ENCODE measurements around the gene TET3. TPM values are rescaled to one million over a fixed set of nuclear protein-coding genes. Genes with fewer than 3 reads are reported as not detected.
"Not testable (repeated sequence)": the region's sequence is repeated elsewhere in the genome, so short reads cannot be mapped to it uniquely, and the experiment has no call there.

The TET3 gene
- total RNA-seq (2014; rRNA removed; shearing (Covaris generic)): 2.6 and 2.7 TPM in 2 replicates
- polyA plus RNA-seq (2015; cell fraction: cytosol; rRNA removed): 2.9 and 4.5 TPM in 2 replicates
- 15.8 and 16.4 TPM in 2 replicates for polyA plus RNA-seq (2015; cell fraction: nucleus; rRNA removed)

GRCh38 chr2:73984203-73984921 is at the start of gene TET3:
Gene TET3 (plus strand): TSS chr2:73984910. CDS start chr2:73986404, 1,494 bp downstream.
- in situ Hi-C loops (cut with HindIII; ENCODE audit: low pct_unique_long_range_greater_than_20kb, low sequenced_read_pairs): no loop called here
- DNase-seq (ENCODE audit: low read depth, low spot score): no peak

GRCh38 chr2:73935641-73936040 is 49.1 kb upstream of the TET3 start:
- DNase-seq (ENCODE audit: low read depth, low spot score): no peak
- in situ Hi-C loops (cut with HindIII; ENCODE audit: low pct_unique_long_range_greater_than_20kb, low sequenced_read_pairs): no loop called here

DNA sequence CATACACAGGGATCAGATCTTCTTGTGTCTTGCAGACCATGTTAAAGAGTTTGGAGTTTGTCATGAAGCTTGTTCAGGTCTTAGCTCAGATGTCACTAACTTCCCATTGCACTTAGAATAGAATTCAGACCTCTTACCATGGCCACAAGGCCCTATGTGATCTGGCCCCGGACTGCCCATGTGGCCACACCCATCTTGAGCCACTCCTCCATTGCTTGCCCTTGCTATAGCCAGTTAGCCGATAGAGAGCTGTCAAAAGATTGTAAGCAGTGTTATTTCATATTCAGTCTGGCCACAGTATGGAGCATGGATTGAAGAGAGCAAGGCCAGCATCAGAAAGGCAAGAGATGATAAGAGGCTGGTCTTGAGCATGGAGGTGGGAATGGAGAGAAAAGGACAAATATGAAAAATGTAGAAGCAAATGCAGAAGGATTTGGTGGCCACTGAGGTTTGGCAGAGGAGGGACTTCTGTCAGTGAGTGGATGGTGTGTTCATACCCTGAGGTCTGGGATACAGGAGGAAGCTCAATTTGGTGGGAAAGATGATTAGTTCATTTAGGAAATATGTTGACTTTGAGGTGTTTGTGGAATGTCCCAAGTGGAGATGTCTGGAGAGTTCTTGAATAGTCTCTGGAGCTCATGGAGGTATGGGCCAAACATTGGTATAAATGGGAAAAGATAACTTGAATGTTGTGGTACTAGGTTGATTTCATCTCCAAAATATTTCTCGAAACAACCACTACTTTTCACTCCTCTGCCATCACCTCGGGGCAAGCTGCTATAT is 47.4 kb upstream of the TET3 start:
- peak; percentile 27 for DNase-seq (ENCODE audit: low read depth, low spot score)
- in situ Hi-C loops (cut with HindIII; ENCODE audit: low pct_unique_long_range_greater_than_20kb, low sequenced_read_pairs): no loop called here

DNA sequence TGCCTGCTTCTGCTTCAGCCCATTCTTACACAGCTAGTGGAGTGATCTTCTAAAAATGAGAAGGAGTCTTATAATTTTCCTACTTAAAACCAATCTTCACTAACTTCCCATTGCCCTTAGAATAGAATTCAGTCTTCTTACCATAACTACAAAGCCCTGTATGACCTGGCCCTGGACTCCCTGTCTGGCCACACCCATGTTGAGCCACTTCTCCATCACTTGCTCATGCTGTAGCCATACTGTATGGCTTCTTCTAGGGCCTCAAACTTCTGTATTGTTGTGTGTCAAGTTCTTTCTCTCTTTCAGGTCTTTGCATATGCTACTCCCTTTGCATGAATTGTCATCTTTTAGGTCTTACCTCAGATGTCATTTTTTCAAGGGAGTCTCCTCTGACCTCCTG is 46.8 kb upstream of the TET3 start:
- DNase-seq (ENCODE audit: low read depth, low spot score): no peak
- in situ Hi-C loops (cut with HindIII; ENCODE audit: low pct_unique_long_range_greater_than_20kb, low sequenced_read_pairs): no loop called here

GRCh38 chr2:73938718-73939352 is 45.9 kb upstream of the TET3 start:
- in situ Hi-C loops (cut with HindIII; ENCODE audit: low pct_unique_long_range_greater_than_20kb, low sequenced_read_pairs): no loop called here
- DNase-seq (ENCODE audit: low read depth, low spot score): no peak

DNA sequence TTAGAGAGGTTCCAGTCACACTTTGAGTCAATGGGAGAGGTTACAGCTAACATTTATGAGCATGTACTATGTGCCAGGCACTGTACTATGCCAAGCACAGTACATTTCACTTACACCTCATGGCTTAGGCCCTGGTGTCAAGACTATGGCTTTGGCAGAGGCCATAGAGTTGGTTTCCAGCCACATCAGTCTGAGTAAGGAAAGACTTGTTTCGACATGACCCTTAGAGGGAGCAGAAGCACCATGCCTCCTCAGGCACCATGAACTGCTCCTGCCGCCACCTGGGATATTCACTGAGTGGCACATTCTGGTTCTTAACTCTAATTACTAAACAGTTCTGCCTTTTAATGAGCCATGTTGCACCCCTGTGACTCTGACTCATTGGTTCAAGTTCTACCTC is 45.3 kb upstream of the TET3 start:
- DNase-seq (ENCODE audit: low read depth, low spot score): peak; percentile 50
- in situ Hi-C loops (cut with HindIII; ENCODE audit: low pct_unique_long_range_greater_than_20kb, low sequenced_read_pairs): no loop called here

DNA sequence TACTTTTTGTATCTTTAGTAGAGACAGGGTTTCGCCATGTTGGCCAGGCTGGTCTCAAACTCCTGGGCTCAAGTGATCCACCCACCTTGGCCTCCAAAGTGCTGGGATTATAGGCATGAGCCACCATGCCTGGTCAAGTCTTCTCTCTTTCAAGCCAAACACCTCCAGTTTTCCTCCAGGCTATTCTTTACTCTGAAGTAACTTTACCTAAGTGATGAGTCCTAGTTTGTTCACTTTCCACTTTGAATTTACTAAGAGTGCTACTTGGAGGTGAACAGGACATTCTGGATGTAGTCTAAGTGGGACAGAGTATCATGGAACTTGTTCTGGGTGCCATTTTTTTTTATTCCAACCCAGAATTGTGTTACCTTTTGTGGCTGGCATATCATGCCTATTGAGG is 44.6 kb upstream of the TET3 start:
- DNase-seq (ENCODE audit: low read depth, low spot score); in situ Hi-C loops (cut with HindIII; ENCODE audit: low pct_unique_long_range_greater_than_20kb, low sequenced_read_pairs): not testable (repeated sequence)

GRCh38 chr2:73942664-73943063 is 42.0 kb upstream of the TET3 start:
- in situ Hi-C loops (cut with HindIII; ENCODE audit: low pct_unique_long_range_greater_than_20kb, low sequenced_read_pairs): no loop called here
- DNase-seq (ENCODE audit: low read depth, low spot score): no peak

DNA sequence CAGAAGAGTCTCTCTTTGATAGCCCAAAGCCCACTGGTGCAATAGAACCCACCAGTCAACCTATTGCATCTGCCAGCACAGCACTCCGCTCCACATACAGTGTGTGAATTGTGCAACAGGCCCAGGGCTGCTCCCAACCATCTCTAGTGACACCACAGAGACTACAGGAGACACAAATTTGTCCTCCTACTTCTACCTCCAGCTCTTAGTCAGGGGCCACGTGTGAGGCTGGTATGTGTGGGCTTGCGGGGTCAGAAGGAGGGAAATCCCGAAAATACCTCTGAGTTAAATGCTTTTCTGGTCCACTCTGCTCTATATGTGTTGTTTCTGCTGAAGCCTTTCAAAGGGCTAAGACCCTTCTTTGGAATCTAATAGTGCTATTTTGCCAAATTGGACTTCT is 40.0 kb upstream of the TET3 start:
- DNase-seq (ENCODE audit: low read depth, low spot score): no peak
- in situ Hi-C loops (cut with HindIII; ENCODE audit: low pct_unique_long_range_greater_than_20kb, low sequenced_read_pairs): no loop called here

GRCh38 chr2:73946215-73946614 is 38.5 kb upstream of the TET3 start:
- in situ Hi-C loops (cut with HindIII; ENCODE audit: low pct_unique_long_range_greater_than_20kb, low sequenced_read_pairs): no loop called here

DNA sequence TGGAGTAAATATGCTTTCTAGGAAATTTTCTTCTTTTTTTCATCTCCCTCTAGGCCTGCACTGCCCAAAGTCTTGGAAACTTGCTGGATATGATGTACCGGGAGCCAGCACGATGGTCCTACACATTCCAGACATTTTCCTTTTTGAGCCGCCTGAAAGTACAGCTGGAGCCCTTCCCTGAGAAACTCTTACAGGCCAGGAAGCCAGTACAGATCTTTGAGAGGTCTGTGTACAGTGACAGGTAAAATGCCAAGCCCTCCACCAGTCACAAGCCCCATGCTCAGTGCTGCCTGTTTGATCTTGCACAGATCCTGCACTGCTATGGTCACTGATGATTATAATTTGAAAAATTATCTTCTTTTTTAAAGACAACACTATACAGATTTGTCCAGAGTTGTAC is 38.0 kb upstream of the TET3 start:
- in situ Hi-C loops (cut with HindIII; ENCODE audit: low pct_unique_long_range_greater_than_20kb, low sequenced_read_pairs): no loop called here
- DNase-seq (ENCODE audit: low read depth, low spot score): no peak

More at GRCh38 chr2:73946215-73946614, 38.5 kb upstream of the TET3 start:
- DNase-seq (ENCODE audit: low read depth, low spot score): no peak

DNA sequence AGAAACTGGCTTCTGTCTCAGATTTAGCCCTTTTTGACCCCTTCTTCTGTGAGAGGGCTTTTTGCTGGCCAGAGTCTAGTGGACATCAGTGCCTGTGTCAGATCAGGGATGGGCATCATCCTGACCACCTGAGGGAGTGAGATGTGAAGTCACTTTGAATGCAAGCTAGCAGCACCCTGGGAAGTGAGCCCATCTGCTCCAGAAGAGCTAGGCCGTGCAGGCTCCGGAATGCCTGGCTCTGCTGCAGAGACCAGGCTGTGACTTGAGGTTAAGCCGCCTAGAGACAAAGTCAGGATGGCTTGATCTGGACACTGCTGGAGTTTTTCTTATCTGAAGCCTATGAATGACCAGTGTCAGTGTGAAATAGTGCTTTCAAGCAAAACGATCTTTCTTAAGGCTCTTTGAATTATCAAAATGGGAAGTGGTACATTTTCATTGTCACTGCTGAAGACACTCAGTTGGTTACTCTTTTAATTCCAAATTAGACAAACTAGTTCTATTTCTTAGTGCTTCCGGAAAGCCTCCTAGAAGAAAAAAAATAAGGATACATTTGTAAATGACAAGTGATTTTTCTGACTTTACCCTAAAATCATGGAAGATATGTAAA is 37.2 kb upstream of the TET3 start:
- no peak for DNase-seq (ENCODE audit: low read depth, low spot score)
- in situ Hi-C loops (cut with HindIII; ENCODE audit: low pct_unique_long_range_greater_than_20kb, low sequenced_read_pairs): no loop called here

GRCh38 chr2:73949802-73950201 is 34.9 kb upstream of the TET3 start:
- in situ Hi-C loops (cut with HindIII; ENCODE audit: low pct_unique_long_range_greater_than_20kb, low sequenced_read_pairs): no loop called here
- no peak for DNase-seq (ENCODE audit: low read depth, low spot score)

GRCh38 chr2:73952499-73953446 is 31.9 kb upstream of the TET3 start:
- in situ Hi-C loops (cut with HindIII; ENCODE audit: low pct_unique_long_range_greater_than_20kb, low sequenced_read_pairs): no loop called here
- peak; percentile 68 for DNase-seq (ENCODE audit: low read depth, low spot score)

DNA sequence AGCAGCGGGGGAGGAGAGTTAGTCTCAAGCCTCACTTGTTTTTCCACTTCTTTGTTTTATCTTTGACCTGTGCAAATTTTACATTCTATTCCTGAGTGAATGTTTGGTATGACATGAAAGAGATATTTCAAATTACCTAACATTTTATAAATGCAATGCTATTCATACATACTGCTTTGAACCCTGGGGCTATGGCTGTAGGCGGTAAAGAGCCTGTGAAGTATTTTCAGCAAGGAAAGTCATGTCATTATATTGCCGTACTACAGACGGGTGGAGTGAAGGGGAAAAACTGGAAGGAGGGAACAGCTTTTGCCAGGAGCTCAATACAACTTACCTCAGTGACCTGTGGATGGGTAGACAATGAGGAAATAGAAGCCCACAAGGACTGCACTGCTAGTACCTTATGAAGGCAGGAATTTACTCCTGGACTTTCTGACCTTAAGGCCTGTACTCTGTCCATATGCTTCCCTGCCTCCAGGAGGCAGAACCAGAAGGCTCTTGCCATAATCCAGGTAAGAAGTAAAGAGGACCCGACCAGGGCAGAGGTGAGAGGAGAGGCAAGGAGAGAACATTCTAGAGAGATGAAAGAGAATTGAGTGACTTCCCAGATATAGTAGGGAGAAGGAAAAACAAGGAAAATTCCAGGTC is 28.4 kb upstream of the TET3 start:
- in situ Hi-C loops (cut with HindIII; ENCODE audit: low pct_unique_long_range_greater_than_20kb, low sequenced_read_pairs): no loop called here
- DNase-seq (ENCODE audit: low read depth, low spot score): no peak

- no peak for DNase-seq (ENCODE audit: low read depth, low spot score)
- in situ Hi-C loops (cut with HindIII; ENCODE audit: low pct_unique_long_range_greater_than_20kb, low sequenced_read_pairs): no loop called here
Observed at GRCh38 chr2:73961274-73961673, 23.4 kb upstream of the TET3 start.
